Measurements from ENCODE around the gene PRR33. TPM values are rescaled to one million over a fixed set of nuclear protein-coding genes. Genes with fewer than 3 reads are reported as not detected.

PRR33 gene
- total and polyA plus RNA-seq, 10 of the 15 experiments (the other 5 are each of a cell fraction or from before 2014, with no cell fraction given) = 0.02 to 1.0 (median 0.38) TPM; not detected in 6

DNA sequence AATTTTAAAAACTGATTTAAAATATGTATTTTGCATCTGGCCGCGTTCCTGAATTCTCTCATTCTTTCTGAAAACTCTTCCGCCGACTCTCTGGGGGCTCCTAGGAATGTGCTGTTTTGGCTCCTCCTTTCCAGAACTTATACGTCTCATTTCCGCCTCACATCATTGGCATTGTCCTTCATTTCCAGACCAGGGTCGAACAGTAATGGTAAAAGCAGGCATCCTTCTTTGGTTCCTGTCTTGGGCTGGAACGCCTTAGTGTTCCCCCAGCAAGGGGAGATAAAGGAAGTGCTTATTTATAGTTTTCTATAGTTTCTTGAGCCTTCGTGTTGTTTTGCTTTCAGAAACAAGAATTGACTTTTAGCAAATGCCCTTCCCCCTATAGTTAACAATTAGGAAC lies 16.9 kb upstream of the PRR33 start (continued):
- TF ChIP-seq CUX1 (IDR thresholded peaks at IDR 0.05; ENCODE audit: insufficient replicate concordance, low read depth, low read length) (no peak), TCF12 (IDR thresholded peaks at IDR 0.05; ENCODE audit: low read depth, low read length) (no peak), MXI1 (IDR thresholded peaks at IDR 0.05; ENCODE audit: low read depth, low read length) (no peak), SMARCA5 (IDR thresholded peaks at IDR 0.05) (no peak), USF2 (IDR thresholded peaks at IDR 0.05; ENCODE audit: borderline replicate concordance, low read depth, low read length) (no peak), IRF4 (IDR thresholded peaks at IDR 0.05; ENCODE audit: low read depth, low read length) (no peak), NFXL1 (IDR thresholded peaks at IDR 0.05; ENCODE audit: borderline replicate concordance) (no peak), RB1 (IDR thresholded peaks at IDR 0.05; ENCODE audit: borderline replicate concordance) (no peak), FOS (IDR thresholded peaks at IDR 0.05; ENCODE audit: borderline replicate concordance, extremely low read depth, insufficient read length) (no peak), ZZZ3 (IDR thresholded peaks at IDR 0.05; ENCODE audit: control insufficient read depth, insufficient read length, low read depth) (no peak)
